Muscle layer of colon (tissue), 2 donors: ENCODE data around the gene ROCK2.

Source experiments
- H3K27ac ChIP-seq: one replicate; pipeline ENCODE4 v1.7.0; 2013; ENCODE audit warnings: low read depth, mild to moderate bottlenecking, low read length, moderate library complexity
- H3K27me3 ChIP-seq, 2 donors: one replicate each; pipeline ENCODE4 v1.7.0; 2013; ENCODE audit warnings: low read length in 2 of 2, mild to moderate bottlenecking in 2 of 2; ENCODE audit not compliant: insufficient read depth in 2 of 2, control insufficient read depth in 1 of 2
- H3K36me3 ChIP-seq: one replicate; pipeline ENCODE4 v1.7.0; 2013; ENCODE audit warnings: mild to moderate bottlenecking, low read length; ENCODE audit not compliant: insufficient read depth
- H3K4me1 ChIP-seq: one replicate; pipeline ENCODE4 v1.7.0; 2013; ENCODE audit warnings: mild to moderate bottlenecking, low read length; ENCODE audit not compliant: insufficient read depth
- H3K4me3 ChIP-seq, 2 donors: one replicate each; pipeline ENCODE4 v1.7.0; 2013; ENCODE audit warnings: low read length in 2 of 2, low read depth in 1 of 2, mild to moderate bottlenecking in 1 of 2, moderate library complexity in 1 of 2
- H3K9ac ChIP-seq: one replicate; pipeline ENCODE4 v1.7.0; 2013; ENCODE audit warnings: low read length
- H3K9me3 ChIP-seq: one replicate; pipeline ENCODE4 v1.7.0; 2013; ENCODE audit warnings: mild to moderate bottlenecking, low read length
- donor health status: abdominal sarcoma.
- donor health status: Adenocarcinoma of cecum.

ROCK2 gene

GRCh38 chr2:11365096-11365879, 20.9 kb upstream of the ROCK2 start:
- Histone ChIP-seq H3K36me3 (no peaks in the 10 kb centered on the region), H3K4me3 (no peak overlapping the region), H3K27me3 (no peaks in the 10 kb centered on the region), H3K9me3 (no peaks in the 10 kb centered on the region), H3K27ac (no peak overlapping the region), H3K4me1 (no peaks in the 10 kb centered on the region), H3K9ac (no peak overlapping the region)

DNA sequence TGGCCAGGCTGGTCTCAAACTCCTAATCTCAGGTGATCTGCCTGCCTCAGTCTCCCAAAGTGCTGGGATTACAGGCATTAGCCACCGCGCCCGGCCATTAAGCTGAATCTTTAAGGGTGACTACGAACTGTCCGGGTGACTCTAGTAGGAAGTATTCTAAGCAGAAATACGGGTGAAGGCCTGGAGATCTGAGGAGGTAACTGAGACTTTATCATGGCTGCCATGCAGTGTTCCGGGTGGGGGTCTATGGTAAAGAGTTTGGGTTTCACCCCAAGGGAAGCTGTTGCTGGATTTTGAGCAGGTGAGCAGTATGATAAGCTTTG, 20.1 kb upstream of the ROCK2 start:
- Histone ChIP-seq H3K27ac (no peak overlapping the region), H3K27me3 (no peaks in the 10 kb centered on the region), H3K9ac (no peak overlapping the region), H3K4me3 (no peak overlapping the region), H3K4me1 (peaks cover 3% of the 10 kb centered on the region), H3K9me3 (no peaks in the 10 kb centered on the region), H3K36me3 (no peaks in the 10 kb centered on the region)

- Histone ChIP-seq H3K27me3 (no peaks in the 10 kb centered on the region), H3K4me1 (peaks cover 6% of the 10 kb centered on the region), H3K9ac (no peak overlapping the region), H3K27ac (no peak overlapping the region), H3K4me3 (no peak overlapping the region), H3K9me3 (no peaks in the 10 kb centered on the region), H3K36me3 (no peaks in the 10 kb centered on the region)
Observed at GRCh38 chr2:11363868-11364564, 19.6 kb upstream of the ROCK2 start.

GRCh38 chr2:11359865-11360264, 15.4 kb upstream of the ROCK2 start:
- H3K27me3 ChIP-seq = no peaks in the 10 kb centered on the region
- H3K4me1 ChIP-seq = peaks cover 6% of the 10 kb centered on the region
- H3K9me3 ChIP-seq = no peaks in the 10 kb centered on the region
- H3K4me3 ChIP-seq = no peak overlapping the region
- H3K36me3 ChIP-seq = no peaks in the 10 kb centered on the region
- no peak overlapping the region for H3K9ac ChIP-seq
- H3K27ac ChIP-seq = no peak overlapping the region

DNA sequence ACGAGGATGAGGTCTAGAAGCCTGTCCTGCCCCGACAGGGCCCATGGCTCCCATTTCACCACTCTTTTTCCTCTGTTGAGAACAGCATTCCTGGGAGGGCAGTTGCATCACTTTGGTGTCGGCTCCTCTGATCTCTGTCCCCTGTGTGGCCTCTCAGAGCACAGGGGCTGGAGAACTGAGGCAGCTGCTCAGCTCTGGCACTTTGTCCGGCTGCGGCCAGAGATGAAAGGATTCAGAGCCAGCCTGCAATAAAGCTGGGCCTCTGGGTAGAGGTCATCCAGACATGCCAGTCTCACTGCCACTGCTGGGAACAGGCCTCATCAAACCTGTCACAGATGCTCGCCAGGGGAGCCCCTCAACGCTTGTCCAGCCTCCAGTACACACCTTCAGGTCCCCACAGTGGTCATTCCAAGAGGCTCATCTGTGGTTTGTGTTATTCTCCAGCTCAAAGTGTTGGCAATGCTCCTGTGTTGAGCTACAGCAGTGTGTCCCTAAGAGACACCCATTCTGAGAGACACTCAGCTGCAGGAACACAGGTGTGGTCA, 13.1 kb upstream of the ROCK2 start:
- H3K9ac ChIP-seq = no peak overlapping the region
- H3K9me3 ChIP-seq = no peaks in the 10 kb centered on the region
- peaks cover 6% of the 10 kb centered on the region for H3K4me1 ChIP-seq
- H3K27me3 ChIP-seq = no peaks in the 10 kb centered on the region
- H3K27ac ChIP-seq = no peak overlapping the region
- no peak overlapping the region for H3K4me3 ChIP-seq
- no peaks in the 10 kb centered on the region for H3K36me3 ChIP-seq

- Histone ChIP-seq H3K4me1 (peaks cover 6% of the 10 kb centered on the region), H3K9ac (no peak overlapping the region), H3K36me3 (no peaks in the 10 kb centered on the region), H3K27ac (no peak overlapping the region), H3K9me3 (no peaks in the 10 kb centered on the region), H3K27me3 (no peaks in the 10 kb centered on the region), H3K4me3 (no peak overlapping the region)
Observed at GRCh38 chr2:11356764-11357163, 12.3 kb upstream of the ROCK2 start.

- Histone ChIP-seq H3K4me1 (peaks cover 6% of the 10 kb centered on the region), H3K36me3 (no peaks in the 10 kb centered on the region), H3K9me3 (no peaks in the 10 kb centered on the region), H3K9ac (no peak overlapping the region), H3K27me3 (no peaks in the 10 kb centered on the region), H3K4me3 (no peak overlapping the region), H3K27ac (no peak overlapping the region)
Observed at GRCh38 chr2:11355194-11356053, 11.0 kb upstream of the ROCK2 start.

DNA sequence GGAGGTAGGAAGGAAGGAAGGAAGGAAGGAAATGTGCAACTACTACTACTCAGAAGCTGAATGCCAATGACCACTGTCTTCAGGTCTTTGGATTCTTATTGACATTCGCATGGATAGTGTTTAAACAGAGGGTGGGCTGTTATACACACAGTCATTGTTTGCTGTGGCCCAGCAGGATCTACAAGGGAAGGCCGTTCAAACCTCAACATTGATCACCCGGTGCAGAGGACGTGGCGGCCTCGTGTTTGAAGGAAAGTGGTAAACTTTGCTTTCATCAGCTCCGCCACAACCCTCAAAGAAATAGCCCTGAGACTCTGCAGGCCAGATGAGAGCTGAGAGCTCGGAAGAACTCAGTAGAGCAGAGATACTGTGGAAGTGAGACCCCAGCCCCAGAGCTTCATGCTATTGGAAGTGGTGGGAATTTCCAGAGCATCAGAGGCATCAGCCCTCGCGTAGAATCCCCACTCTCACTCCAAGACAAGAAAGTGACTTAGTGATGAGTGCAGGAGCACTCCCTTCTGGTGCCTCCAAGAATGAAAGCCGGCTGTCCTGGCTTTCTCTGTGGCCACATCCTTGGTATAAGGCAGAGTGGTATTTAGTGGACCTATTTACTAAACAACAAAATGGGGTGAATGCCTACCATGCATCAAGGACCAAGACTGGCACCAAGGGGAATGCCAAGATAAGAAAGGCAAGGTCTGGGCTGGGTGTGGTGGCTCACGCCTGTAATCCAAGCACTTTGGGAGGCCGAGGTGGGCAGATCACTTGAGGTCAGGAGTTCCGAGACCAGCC, 10.1 kb upstream of the ROCK2 start:
- H3K9ac ChIP-seq = no peak overlapping the region
- H3K4me1 ChIP-seq = peaks cover 4% of the 10 kb centered on the region
- H3K4me3 ChIP-seq = no peak overlapping the region
- no peaks in the 10 kb centered on the region for H3K36me3 ChIP-seq
- no peak overlapping the region for H3K27ac ChIP-seq
- no peaks in the 10 kb centered on the region for H3K9me3 ChIP-seq
- H3K27me3 ChIP-seq = no peaks in the 10 kb centered on the region

DNA sequence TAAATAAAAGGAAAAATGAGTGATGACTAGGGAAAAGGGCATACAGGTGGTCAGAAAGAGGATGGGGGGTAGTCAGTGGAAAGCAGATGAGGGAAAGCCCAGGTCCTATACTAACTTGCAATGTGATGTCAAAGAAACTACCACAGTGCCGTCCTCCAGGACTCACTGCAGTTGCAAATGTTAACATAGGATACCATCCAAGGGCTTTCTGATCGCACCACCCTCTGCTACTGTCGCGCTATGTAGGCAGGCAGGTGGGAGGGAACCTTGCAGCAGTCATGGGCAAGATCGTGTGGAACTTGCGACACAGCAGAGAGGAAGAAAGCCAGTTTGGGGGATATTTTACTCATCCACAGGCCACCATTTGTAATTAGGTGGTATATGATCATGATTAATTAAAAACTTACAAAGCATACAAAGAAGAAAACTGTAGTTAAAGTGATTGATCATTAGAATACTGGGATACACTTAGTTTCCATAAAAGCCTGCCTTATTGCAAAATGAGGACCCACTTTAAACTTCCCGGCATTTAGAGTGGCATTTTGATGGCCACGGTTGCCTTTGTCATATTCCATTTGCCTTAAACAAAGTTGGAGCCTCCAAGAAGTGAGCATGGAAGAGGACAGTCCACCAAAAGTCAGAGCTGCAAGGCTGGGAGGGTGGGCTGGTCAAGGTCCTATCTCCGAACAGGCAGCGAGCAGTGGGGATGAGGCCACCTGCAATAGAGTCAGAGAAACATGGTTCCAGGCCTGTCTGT, 8.5 kb upstream of the ROCK2 start:
- H3K4me3 ChIP-seq = no peak overlapping the region
- no peaks in the 10 kb centered on the region for H3K27me3 ChIP-seq
- H3K36me3 ChIP-seq = no peaks in the 10 kb centered on the region
- no peaks in the 10 kb centered on the region for H3K9me3 ChIP-seq
- H3K27ac ChIP-seq = no peak overlapping the region
- H3K9ac ChIP-seq = no peak overlapping the region
- H3K4me1 ChIP-seq = no peaks in the 10 kb centered on the region

DNA sequence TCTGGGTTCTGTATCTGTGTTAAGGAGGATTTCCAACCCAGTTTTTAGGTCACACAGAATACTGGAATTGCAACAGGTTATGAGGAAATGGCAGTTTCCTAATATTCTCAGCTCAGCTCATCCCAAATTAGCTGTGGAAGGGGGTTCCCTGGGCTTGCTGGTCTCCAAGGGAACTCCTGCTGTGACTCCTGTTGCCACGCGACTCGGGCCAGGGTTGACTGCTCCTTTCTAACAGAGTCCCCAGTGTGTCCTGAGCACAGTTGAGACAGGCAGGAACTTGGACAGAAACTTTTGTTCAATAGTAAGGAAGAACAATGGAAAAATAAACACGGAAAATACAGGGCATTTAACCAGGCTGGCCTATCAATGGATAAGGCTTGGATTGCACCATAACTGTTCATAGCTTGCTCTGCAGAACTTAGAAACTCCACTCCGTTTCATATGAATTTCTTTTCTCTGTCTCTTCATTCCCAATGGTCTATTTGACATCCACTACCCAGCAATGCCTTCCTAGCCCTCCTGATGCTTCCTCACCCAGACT, 3.8 kb upstream of the ROCK2 start:
- Histone ChIP-seq H3K9me3 (no peaks in the 10 kb centered on the region), H3K27me3 (no peaks in the 10 kb centered on the region), H3K4me1 (peaks cover 10% of the 10 kb centered on the region), H3K36me3 (no peaks in the 10 kb centered on the region), H3K9ac (no peak overlapping the region), H3K4me3 (no peak overlapping the region), H3K27ac (no peak overlapping the region)
